Measurements from ENCODE around the gene RPH3AL.

RPH3AL gene

GRCh38 chr17:189444-189843 lies 163.2 kb downstream of the RPH3AL start:
- no peak for TF ChIP-seq CTCF (IDR thresholded peaks at IDR 0.05; ENCODE audit: poor library complexity, severe bottlenecking)
- Histone ChIP-seq H3K4me3 (ENCODE audit: severe bottlenecking) (no peak overlapping the region), H3K9me3 (ENCODE audit: severe bottlenecking) (no peaks in the 10 kb centered on the region), H3K27ac (ENCODE audit: poor library complexity, severe bottlenecking) (no peak overlapping the region), H3K27me3 (ENCODE audit: insufficient read depth, poor library complexity, severe bottlenecking) (peaks cover 27% of the 10 kb centered on the region), H3K36me3 (ENCODE audit: low read depth) (no peaks in the 10 kb centered on the region), H3K4me1 (ENCODE audit: insufficient read depth, poor library complexity, severe bottlenecking) (no peaks in the 10 kb centered on the region)
- ATAC-seq (ENCODE audit: low read depth) (no peak), DNase-seq (ENCODE audit: low spot score) (no peak)

GRCh38 chr17:187130-187529 lies 165.5 kb downstream of the RPH3AL start:
- DNase-seq (ENCODE audit: low spot score): no peak
- H3K4me3 ChIP-seq (ENCODE audit: severe bottlenecking): no peak overlapping the region
- H3K9me3 ChIP-seq (ENCODE audit: severe bottlenecking): no peaks in the 10 kb centered on the region
- no peak for TF ChIP-seq CTCF (IDR thresholded peaks at IDR 0.05; ENCODE audit: poor library complexity, severe bottlenecking)
- no peaks in the 10 kb centered on the region for H3K4me1 ChIP-seq (ENCODE audit: insufficient read depth, poor library complexity, severe bottlenecking)
- peaks cover 50% of the 10 kb centered on the region for H3K27me3 ChIP-seq (ENCODE audit: insufficient read depth, poor library complexity, severe bottlenecking)
- no peak for ATAC-seq (ENCODE audit: low read depth)
- no peak overlapping the region for H3K27ac ChIP-seq (ENCODE audit: poor library complexity, severe bottlenecking)
- H3K36me3 ChIP-seq (ENCODE audit: low read depth): no peaks in the 10 kb centered on the region

- no peaks in the 10 kb centered on the region for H3K4me1 ChIP-seq (ENCODE audit: insufficient read depth, poor library complexity, severe bottlenecking)
- no peaks in the 10 kb centered on the region for H3K36me3 ChIP-seq (ENCODE audit: low read depth)
- no peak for ATAC-seq (ENCODE audit: low read depth)
- no peak for TF ChIP-seq CTCF (IDR thresholded peaks at IDR 0.05; ENCODE audit: poor library complexity, severe bottlenecking)
- H3K27ac ChIP-seq (ENCODE audit: poor library complexity, severe bottlenecking): no peak overlapping the region
- no peak for DNase-seq (ENCODE audit: low spot score)
- H3K27me3 ChIP-seq (ENCODE audit: insufficient read depth, poor library complexity, severe bottlenecking): peaks cover 60% of the 10 kb centered on the region
- no peaks in the 10 kb centered on the region for H3K9me3 ChIP-seq (ENCODE audit: severe bottlenecking)
- H3K4me3 ChIP-seq (ENCODE audit: severe bottlenecking): no peak overlapping the region
Measured at GRCh38 chr17:185445-186138, 167.0 kb downstream of the RPH3AL start.

GRCh38 chr17:183021-183420 lies 169.6 kb downstream of the RPH3AL start:
- Histone ChIP-seq H3K36me3 (ENCODE audit: low read depth) (no peaks in the 10 kb centered on the region), H3K27ac (ENCODE audit: poor library complexity, severe bottlenecking) (no peak overlapping the region), H3K4me1 (ENCODE audit: insufficient read depth, poor library complexity, severe bottlenecking) (no peaks in the 10 kb centered on the region), H3K4me3 (ENCODE audit: severe bottlenecking) (no peak overlapping the region), H3K9me3 (ENCODE audit: severe bottlenecking) (no peaks in the 10 kb centered on the region), H3K27me3 (ENCODE audit: insufficient read depth, poor library complexity, severe bottlenecking) (peaks cover 84% of the 10 kb centered on the region)
- ATAC-seq (ENCODE audit: low read depth) (no peak), DNase-seq (ENCODE audit: low spot score) (no peak)
- no peak for TF ChIP-seq CTCF (IDR thresholded peaks at IDR 0.05; ENCODE audit: poor library complexity, severe bottlenecking)

- DNase-seq (ENCODE audit: low spot score): no peak
- ATAC-seq (ENCODE audit: low read depth): peak; percentile 7; the same call in 1 of the 3 replicates
- Histone ChIP-seq H3K27me3 (ENCODE audit: insufficient read depth, poor library complexity, severe bottlenecking) (peaks cover 91% of the 10 kb centered on the region), H3K9me3 (ENCODE audit: severe bottlenecking) (no peaks in the 10 kb centered on the region), H3K4me1 (ENCODE audit: insufficient read depth, poor library complexity, severe bottlenecking) (no peaks in the 10 kb centered on the region), H3K36me3 (ENCODE audit: low read depth) (no peaks in the 10 kb centered on the region), H3K27ac (ENCODE audit: poor library complexity, severe bottlenecking) (no peak overlapping the region), H3K4me3 (ENCODE audit: severe bottlenecking) (no peak overlapping the region)
- no peak for TF ChIP-seq CTCF (IDR thresholded peaks at IDR 0.05; ENCODE audit: poor library complexity, severe bottlenecking)
Measured at GRCh38 chr17:182050-182751, 170.4 kb downstream of the RPH3AL start.
